Measurements from ENCODE around the gene VAC14.

VAC14 gene

DNA sequence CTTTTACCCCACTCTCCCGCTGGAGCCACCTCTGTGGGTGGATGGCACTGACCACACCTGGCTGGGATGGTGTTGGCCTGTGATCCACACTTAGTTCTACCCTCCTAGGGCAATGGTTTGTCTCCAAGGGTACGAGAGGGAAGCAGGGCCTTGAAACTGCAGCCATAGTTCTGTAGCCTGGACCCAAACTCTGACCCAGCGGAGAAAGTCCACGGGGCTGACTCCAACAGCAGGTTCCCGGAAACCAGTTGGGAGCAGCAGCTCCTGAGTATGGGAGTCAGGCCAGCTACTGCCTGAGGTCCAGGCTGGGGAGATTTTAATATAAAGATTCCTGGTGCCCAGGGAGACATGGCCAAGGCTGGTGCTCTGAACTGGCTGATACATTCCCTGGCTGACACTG lies 91.5 kb downstream of the VAC14 start:
- no peak for DNase-seq (ENCODE audit: low read depth in 1 of 2, low spot score in 1 of 2)

DNA sequence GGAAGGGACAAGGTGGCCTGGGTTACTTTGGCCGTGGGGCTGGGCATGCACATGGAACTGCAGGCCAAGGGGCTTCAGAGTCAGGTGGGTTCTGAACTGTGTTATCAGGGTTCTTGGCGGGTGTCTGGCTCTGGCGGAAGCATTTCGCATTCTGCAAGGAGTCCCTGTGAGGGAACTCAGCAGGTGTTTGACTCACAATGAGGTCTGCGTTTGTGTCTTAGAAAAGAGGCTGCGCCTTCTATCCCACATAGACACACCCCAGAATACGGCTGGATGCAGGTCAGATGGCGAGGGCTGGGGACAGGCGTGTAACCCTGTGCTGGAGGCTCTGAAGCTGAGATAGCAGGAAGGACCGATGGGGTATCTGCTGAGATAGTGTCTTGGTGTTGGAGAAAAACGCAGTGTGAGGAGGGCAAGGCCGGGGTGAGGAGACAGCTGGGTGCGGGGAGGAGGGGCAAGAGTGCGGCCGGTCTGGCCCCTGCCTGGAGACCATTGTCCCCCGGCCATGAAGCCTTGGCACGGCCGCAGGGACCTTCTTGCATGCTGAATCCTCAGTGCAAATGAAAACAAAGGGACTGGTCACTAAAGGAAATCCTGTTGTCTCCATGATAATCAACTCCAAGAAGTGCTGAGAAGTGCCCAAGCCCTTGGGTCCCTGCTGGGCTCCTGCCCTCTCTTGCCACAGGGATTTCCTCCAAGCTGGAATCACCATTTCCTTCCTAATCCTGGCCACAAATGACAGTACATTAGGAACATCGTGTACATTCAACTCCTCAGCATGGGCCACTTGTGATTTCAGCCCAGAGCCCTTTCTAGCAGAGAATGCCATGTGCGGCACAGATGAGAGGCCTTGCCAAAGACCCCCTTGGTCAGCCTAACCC lies 92.4 kb downstream of the VAC14 start:
- no peak for DNase-seq (ENCODE audit: low read depth in 1 of 2, low spot score in 1 of 2)

DNA sequence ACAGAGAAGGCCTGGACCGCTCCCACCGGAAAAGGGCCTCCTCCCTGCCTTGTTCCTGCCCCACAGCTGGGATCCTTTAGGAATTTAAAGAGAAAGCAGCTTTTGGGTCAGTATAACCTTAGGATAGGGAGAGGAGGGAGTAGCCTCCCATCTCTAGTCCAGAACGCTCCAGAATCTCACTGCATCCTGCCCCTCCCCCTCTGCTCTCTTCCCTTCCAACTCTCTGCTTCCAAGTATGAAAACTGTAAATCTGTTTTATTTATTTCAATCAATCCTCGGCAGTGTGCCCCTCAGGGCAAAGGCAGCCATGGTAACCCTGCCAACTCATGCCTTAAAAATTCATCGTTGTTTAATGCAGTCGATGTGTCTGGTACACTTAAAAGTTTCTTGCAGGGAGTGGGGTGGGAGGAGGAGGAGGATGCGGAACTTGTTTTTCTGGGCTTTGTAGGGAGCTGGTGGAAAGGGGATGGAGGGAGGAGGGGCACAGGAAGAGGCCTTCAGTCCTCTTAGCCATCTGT lies 94.0 kb downstream of the VAC14 start:
- no peak for DNase-seq (ENCODE audit: low read depth in 1 of 2, low spot score in 1 of 2)

DNA sequence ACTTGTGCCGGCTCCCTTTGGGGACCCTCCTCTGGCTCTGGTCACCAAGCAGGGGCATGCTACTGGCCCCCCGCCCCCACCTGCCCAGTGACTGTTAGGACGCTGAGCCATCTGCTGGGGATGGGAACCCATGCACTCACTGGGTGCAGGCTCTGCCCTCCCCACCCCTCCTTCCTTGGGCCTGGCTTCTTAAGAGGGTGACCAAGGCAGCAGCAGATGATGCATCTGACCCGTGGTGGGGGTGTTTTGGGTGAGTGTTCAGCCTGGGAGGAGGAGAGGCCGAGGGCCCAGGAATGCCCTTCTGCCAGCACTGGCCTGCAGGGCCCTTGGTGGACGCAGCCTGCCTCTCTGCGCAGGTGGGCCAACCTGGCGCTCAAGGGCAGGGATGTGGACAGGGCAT lies 95.9 kb downstream of the VAC14 start:
- DNase-seq (ENCODE audit: low read depth in 1 of 2, low spot score in 1 of 2) = no peak

DNA sequence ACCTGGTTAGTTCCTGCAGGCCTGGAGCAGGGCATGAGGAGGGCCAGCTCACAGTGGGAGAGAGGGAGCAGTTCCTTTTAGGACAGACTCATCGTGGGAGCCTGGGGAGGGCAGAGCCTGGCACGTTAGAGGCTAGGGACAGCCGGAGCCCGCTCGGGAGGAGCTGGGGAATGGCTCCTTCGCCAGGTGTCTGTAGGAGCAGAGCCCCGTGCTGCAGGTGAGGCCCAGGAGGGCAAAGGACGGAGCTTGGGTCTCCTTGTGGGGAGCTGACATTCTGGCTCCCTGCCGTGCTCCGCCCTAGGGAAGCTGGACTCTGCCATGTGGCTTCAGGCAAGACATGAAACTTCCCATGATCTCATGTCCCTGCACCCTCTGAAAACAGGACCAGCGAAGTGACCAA lies 96.4 kb downstream of the VAC14 start:
- DNase-seq (ENCODE audit: low read depth in 1 of 2, low spot score in 1 of 2) = no peak

DNA sequence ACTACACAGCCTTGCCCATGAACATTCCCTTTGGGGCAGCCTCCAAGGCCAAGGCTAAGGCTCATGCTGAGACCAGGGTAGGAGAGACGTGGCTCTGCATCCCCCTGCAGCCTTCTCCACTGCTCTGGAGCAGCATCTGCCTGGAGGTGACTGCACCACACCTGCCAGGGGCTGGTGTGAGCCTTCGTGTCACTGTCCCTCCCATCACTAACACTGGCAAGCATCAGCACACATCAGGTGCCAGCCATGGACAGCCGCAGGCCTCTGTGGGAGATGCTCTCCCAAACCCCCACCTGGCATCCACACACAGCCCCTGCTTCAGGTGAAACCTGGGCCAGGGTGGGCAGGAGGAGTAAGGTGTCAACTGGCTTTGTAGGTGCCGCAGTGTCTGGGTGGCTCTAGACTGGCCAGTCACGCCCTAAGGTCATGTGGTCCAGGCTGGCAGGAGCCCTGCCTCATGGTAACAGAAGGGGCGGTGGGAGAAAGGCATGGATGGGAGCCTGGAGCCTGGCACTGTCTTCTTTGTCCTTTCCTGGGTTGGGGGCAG lies 97.0 kb downstream of the VAC14 start:
- no peak for DNase-seq (ENCODE audit: low read depth in 1 of 2, low spot score in 1 of 2)

DNA sequence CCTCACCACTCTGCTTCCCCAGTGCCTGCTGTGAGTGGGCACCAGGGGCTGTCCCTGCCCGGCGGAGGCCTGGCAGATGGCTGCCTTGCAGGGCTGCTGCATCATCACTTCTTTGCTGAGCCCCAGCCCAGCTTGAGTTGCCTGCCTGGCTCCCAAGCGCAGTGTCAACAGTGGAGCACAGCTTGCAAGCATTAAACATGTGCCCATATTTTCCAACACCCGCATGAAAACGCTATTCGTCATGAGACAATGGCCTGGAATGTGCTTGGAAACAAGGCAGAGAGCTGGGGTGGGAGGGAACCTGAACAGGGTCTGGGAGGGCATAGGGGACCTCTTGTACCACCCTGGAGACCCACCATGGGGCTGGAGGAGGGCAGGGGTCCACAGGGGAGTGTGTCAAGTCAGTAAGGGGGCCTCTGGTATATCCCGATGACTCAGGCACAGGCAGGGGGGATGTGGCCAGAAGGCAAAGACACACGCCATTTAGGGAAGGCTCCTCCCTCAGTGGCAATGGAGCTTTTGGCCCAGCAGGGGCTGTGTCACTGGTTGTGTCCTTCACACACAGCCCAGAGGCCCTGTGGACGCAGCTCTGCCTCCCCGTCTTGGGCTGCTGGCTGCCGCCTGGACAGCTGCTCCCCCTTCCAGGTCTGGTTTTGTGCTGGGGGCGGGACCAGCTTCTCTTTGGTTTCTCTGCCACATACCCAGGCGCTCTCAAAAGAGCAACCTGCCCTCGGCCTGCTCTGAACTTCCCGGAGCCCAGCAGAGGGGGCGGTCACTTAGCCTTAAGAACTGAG lies 97.7 kb downstream of the VAC14 start:
- no peak for DNase-seq (ENCODE audit: low read depth in 1 of 2, low spot score in 1 of 2)

DNA sequence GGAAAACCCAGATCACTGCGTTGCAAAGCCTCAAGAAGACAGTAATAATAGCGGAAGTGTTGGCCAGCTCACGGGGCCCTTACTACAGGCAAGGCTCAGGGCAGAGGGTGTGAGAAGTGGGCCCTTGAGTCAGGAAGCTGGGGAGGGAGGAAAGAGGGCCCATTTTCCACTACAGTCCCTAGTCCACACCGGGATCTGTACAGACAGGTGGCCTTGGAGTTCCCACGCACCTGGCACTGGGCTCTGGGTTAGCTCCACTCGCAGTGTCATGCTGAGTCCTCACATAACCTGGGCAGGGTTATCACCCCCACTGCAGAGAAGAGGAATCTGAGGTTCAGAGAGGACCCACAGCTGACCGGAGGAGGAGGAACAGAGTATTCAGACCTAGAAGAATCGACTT lies 98.3 kb downstream of the VAC14 start:
- DNase-seq (ENCODE audit: low read depth in 1 of 2, low spot score in 1 of 2) = no peak

DNA sequence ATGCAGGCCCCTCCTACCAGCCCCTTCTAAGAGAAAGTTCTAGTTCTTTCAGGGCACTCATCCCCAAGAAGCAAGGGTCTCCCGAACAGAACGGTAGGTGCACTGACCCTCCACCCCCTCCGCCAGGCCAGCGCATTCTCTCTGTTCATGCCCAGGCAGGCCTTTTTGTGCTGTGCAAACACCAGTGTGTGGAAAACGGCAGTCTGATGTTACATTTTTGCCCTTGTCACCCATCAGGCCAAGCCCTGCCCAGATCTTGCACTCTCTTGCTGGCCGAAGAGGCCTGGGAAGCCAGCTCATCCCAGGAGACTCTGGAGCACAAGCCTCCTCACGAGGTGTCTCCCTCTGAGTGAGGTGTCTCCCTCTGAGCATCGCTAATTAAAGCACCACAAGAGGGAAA lies 99.0 kb downstream of the VAC14 start:
- no peak for DNase-seq (ENCODE audit: low read depth in 1 of 2, low spot score in 1 of 2)

DNA sequence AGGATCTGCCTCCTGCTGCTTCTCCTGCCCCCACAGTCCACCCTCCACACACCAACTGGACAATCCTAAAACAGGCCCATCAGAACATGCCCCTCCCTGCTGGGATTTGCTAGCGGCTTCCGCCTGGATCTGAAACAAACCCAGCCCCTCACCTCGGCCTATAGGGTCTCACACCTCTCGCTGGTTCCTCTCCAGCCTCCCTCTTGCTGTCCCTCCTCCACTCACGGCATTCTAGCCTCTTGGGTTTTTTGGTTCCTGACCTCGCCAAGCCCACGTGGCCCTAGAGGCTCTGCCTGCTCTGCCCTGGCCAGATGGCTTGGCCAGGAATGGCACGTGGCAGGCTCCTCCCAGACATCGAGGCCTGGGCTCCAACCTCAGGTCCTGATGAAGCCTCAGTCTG lies 99.4 kb downstream of the VAC14 start:
- no peak for DNase-seq (ENCODE audit: low read depth in 1 of 2, low spot score in 1 of 2)

DNA sequence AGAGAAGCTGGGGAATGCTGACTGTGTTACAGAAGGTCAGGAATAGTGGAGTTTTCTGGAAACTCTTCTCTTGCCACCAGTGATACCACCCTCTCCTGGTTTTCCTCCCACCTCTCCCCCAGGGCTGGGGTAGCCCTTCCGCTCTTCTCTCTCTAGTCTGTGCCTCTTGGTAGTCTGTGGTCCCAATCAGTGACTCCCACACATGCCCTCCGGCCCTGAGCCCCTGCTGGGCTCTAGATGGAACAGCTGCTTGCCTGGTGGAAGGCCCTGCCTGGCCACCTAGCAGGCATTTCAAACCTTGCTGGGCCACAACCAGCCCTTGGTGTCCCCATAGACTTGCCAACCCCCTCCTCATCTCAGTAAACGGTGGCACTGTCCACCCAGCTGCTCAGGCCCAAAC lies 99.9 kb downstream of the VAC14 start:
- DNase-seq (ENCODE audit: low read depth in 1 of 2, low spot score in 1 of 2) = no peak

DNA sequence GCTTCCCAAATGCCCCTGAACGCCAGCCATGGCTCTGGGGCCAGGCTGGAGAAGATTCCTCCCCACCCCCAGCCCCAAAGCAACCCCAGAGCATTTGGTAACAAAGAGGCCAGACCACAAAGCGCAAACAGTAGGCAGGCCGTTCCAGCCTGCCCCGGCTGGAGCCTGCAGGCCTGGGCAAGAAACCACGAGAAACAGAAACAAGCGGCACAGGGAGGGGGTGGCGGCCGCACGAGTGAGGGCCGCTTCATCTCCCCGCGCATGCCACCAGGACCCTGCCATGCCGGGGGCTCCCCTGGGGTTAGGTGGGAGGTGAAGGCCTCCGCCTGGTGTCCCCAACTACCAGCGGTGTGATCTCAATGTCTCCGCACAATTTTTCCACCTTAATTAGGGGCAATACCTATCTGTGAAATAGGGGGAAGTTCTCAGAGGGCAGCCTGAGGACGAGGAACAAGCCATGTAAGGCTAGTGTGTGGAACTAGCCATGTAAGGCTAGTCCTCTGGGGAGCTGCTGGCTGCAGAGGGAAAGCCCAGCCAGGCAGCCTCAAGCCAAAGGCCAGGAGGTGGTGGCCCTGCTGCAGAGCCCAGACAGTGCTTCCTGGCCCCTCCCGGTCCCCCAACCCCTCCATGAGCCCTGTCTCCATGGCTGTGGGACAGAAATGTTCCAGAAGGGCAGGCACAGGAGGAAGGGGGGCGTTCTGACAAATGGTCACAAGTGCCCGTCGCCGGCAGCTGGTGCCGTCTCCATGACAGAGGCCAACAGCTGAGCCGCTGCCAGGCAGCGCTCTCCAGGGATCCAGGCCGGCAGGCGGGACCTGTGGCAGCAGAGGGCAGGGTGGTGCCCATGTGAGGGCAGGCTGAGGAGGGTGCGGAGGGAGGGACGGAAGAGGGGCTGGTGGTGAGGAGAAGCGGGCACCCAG lies 100.6 kb downstream of the VAC14 start:
- DNase-seq (ENCODE audit: low read depth in 1 of 2, low spot score in 1 of 2) = no peak

DNA sequence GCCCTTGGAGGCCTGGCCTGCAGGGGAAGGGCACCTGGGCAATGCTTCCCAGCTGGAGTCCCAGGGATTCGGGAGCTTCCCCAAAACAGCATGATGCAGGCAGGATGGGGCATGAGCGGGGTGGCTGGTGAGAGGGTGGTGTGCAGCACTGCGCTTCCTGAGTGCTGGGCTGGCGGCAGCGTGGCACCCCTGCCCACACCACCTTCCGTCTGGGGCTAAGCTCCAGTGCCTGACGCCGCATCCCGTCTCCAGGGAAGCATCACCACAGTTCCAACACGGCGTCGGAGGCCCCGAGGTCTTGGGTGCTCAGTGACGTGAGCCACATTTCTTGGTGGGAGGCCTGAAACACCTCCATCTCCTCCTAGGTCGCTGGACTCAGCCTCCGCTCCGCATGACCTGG lies 101.3 kb downstream of the VAC14 start:
- no peak for DNase-seq (ENCODE audit: low read depth in 1 of 2, low spot score in 1 of 2)

DNA sequence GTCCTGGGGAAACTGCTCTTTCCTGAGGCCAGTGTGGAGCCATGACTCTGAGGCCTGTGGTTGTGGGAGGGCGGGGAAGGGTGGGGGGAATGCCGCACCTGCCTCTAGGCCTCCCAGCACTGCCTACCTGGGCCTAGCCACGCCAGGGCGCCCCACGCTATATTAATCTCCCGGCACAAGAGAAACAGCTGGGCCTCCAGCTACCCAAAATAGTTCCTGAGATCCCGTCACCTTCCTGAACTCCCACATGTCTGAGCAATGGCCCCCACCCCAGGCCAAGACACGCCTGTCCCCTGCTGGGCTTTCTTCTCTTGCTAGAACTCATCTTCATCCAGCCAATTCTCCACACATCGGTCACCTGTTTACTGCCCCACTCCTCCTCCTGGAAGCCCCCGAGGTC lies 102.1 kb downstream of the VAC14 start:
- DNase-seq (ENCODE audit: low read depth in 1 of 2, low spot score in 1 of 2) = no peak

DNA sequence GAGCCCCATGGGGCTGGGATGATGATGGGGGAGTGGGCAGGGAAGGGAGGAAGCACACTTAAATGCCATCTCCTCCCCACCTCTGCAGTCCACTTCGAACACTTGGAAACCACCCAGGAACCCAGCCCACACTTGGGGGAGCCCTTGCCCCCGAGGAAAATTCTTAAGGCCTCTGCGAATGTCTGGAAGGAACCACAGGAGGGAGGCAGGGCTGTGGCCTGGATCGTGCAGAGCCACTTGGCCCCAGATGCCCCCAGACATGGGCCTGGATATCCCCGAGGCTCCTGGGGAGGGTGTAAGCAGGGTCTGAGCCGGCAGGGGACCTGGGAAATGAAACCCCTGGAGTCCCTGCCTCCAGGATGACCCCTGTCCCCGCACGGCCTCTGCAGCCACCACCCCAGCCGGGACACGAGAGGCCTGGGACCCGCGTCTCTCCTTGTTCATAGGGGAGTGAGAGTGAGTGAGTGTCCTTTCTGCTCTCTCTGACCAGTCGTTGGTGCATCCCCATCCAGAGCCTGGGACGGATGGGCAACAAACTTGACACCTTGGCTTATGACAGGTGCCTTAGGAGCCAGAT lies 103.3 kb downstream of the VAC14 start:
- no peak for DNase-seq (ENCODE audit: low read depth in 1 of 2, low spot score in 1 of 2)

DNA sequence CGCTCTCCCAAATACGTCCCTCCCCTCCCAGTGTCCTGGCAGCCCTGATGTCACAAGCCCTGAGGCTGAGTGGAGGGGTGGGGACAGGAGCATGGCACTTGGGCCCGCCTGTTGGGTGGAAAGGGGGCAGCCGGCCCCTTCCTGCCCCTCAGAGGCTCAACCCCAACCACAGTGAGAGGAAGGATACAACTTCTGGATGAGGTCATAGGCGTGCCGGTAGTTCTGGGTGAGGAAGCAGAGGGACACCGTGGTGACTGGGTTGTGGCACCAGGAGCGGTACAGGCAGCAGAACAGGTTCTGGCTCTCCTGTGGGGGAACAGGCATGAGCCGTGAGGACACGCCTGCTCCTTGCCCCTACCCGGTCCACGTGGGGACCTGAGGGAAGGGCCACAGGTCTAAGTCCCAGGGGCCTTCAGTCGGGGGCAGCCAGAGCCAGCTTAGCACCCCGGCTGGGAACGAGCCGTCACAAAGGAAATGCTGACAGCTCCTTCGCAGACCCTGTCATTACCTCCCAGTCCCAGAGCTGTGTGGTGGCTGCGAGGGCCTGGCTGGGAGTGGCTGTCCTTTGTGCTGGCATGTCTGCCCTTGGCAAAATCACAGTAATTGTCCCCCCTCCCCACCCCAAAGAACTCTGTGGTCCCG lies 103.9 kb downstream of the VAC14 start:
- no peak for DNase-seq (ENCODE audit: low read depth in 1 of 2, low spot score in 1 of 2)

DNA sequence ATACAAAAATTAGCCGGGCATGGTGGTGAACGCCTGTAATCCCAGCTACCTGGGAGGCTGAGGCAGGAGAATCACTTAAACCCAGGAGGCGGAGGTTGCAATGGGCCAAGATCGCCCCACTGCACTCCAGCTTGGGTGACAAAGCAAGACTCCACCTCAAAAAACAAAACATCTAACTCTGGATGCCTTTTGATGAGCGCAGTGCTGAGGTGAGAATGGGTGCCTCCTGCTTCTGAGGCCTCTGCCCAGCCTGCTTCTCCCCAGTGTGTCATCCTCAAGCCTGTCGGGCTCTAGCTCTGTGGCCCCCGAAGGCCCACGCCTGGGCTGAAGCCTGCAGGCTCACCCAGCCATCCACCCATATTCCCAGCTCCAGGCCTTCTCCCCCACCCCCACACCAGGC lies 104.6 kb downstream of the VAC14 start:
- DNase-seq (ENCODE audit: low read depth in 1 of 2, low spot score in 1 of 2) = no peak

DNA sequence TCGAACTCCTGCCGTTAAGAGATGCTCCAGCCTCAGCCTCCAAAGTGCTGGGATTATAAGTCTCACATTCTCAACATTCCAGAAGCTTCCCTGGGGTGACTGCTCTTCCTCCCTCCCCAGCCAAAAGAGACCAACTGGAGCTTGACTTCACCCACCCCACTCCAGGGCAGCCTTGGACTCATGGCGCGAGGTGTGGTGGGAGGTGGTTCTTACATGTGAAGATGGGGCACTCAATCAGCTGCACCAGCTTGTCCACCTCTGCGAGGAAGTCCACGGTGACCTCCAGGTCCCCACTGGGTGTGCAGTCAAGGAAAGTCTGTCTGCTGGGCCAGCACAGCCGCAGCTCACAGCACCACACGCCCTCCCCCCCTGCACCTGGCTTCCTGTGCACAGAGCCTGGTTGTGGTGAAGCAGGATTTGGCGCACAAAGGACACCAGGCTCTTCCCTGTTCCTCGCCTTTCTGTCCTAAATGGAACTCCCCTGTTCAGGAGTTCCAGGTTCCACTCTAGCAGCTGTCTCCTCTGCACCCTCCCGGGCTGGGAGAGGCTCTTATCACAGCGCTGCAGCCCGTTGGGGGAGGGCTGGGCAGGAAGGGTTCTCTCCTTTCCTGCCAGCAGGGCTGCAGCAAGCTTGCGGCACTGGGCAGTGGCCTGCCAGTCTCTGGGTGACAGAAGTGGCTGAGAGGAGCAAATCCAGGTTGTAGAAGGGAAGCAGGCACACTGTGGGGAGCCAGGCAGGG lies 105.5 kb downstream of the VAC14 start:
- no peak for DNase-seq (ENCODE audit: low read depth in 1 of 2, low spot score in 1 of 2)

DNA sequence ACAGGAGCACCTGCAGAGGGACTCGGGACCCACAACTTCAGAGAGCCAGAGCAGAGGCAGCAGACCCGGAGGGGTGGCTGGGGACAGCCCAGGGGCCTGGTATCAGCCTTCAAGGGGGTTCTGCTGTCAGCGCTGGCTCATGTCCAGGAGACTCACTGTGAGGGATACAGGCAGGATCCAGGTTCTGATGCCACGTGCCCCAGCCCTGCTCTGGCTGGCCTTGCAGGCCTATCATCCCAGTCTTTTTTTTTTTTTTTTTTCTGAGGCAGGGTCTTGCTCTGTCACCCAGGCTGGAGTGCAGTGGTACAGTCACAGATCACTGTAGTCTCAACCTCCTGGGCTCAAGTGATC lies 106.1 kb downstream of the VAC14 start:
- DNase-seq (ENCODE audit: low read depth in 1 of 2, low spot score in 1 of 2) = no peak

Data from activated CD4-positive, alpha-beta T cell treated with anti-CD3 and anti-CD28 coated beads, Interleukin-2, amount 50 U/mL, for 24 hours (primary cell).